ENCODE measurements around the gene GHRH.

- TF ChIP-seq ARNT (IDR thresholded peaks at IDR 0.05) (no peak), FOXM1 (IDR thresholded peaks at IDR 0.05; ENCODE audit: borderline replicate concordance) (no peak), SP1 (IDR thresholded peaks at IDR 0.05) (no peak), BHLHE40 (IDR thresholded peaks at IDR 0.05; ENCODE audit: borderline replicate concordance) (no peak), FOXA1 (IDR thresholded peaks at IDR 0.05) (no peak), CTBP1 (IDR thresholded peaks at IDR 0.05; ENCODE audit: borderline replicate concordance) (no peak), HDGF (IDR thresholded peaks at IDR 0.05; ENCODE audit: borderline replicate concordance) (no peak)
Measured at GRCh38 chr20:37246736-37247135, 14.9 kb downstream of the GHRH start.

Measured in HEK293T (cell line).